Prostate gland (tissue), 2 donors: Measurements from ENCODE around the gene INPP5A.

Source experiments
- CTCF ChIP-seq, 4 experiments: fragments of 200-600 bp in 2 of 4; fragments of 450-650 bp in 2 of 4; sonication (generic) in 2 of 4; IDR thresholded peaks; 1 replicate in 3 of 4; 2 replicates in 1 of 4; pipeline ENCODE4 v1.5.1; 2016 to 2019; ENCODE audit warnings: antibody characterized with exemption in 4 of 4, mild to moderate bottlenecking in 2 of 4, moderate library complexity in 2 of 4
- POLR2AphosphoS5 ChIP-seq: sonication (generic); formaldehyde crosslinking; IDR thresholded peaks from one replicate; pipeline ENCODE4 v1.6.1; 2017; ENCODE audit warnings: antibody characterized with exemption

- TF ChIP-seq CTCF (IDR thresholded peaks at IDR 0.05) (no peak), POLR2AphosphoS5 (no peak)
Observed at GRCh38 chr10:132600416-132600815, 62.8 kb downstream of the INPP5A start.
